Large intestine (tissue), 3 donors: ENCODE data around the gene BCAS3. TPM values are rescaled to one million over a fixed set of nuclear protein-coding genes. Genes with fewer than 3 reads are reported as not detected.

Source experiments
- DNase-seq, 2 donors: peaks; one replicate each; pipeline versions ENCODE4 v3.0.0 to v3.0.0-alpha.2; 2013
- H3K27ac ChIP-seq: one replicate; pipeline ENCODE4 v1.5.1; 2013; ENCODE audit warnings: low read length
- H3K27me3 ChIP-seq: 2 replicates; pipeline ENCODE4 v1.6.1; 2013; ENCODE audit warnings: low read length; ENCODE audit not compliant: control insufficient read depth, insufficient read depth
- H3K36me3 ChIP-seq: 2 replicates; pipeline ENCODE4 v1.6.1; 2013; ENCODE audit warnings: low read length; ENCODE audit not compliant: control insufficient read depth, insufficient read depth
- H3K4me1 ChIP-seq: one replicate; pipeline ENCODE4 v1.6.1; 2013; ENCODE audit warnings: low read length; ENCODE audit not compliant: control insufficient read depth, insufficient read depth
- H3K4me3 ChIP-seq: one replicate; pipeline ENCODE4 v1.5.1; 2013; ENCODE audit warnings: low read length
- H3K9me3 ChIP-seq: one replicate; pipeline ENCODE4 v1.6.1; 2013; ENCODE audit warnings: mild to moderate bottlenecking, low read depth, low read length, moderate library complexity; ENCODE audit not compliant: control insufficient read depth
- WGBS: methylation state at CpG from one replicate; pipeline ENCODE4 v1.1.5; 2013; ENCODE audit warnings: low lambda C conversion rate; ENCODE audit not compliant: insufficient coverage; 5-methylcytosine and 5-hydroxymethylcytosine counted together
- polyA plus RNA-seq: library from polyadenylated mRNA; unstranded; fragments of 120-200 nt; gene quantifications from one replicate; pipeline ENCODE4 v1.2.1, GENCODE V29; 2013

BCAS3 gene
- polyA plus RNA-seq, 1 donor: 9.7 TPM

- peak overlapping the region; percentile 24 for H3K27ac ChIP-seq
- WGBS: 24% methylated on average over 4 of the region's 4 CpGs
- H3K4me3 ChIP-seq: no peak overlapping the region
Measured at GRCh38 chr17:61209106-61209439, 531.4 kb downstream of the BCAS3 start.

GRCh38 chr17:61209525-61209924 is 531.9 kb downstream of the BCAS3 start:
- no peaks in the 10 kb centered on the region for H3K36me3 ChIP-seq
- H3K27ac ChIP-seq: peak overlapping the region; percentile 24
- no peak overlapping the region for H3K4me3 ChIP-seq
- DNase-seq: no peak
- H3K4me1 ChIP-seq: peaks cover 3% of the 10 kb centered on the region
- no peaks in the 10 kb centered on the region for H3K27me3 ChIP-seq
- no peaks in the 10 kb centered on the region for H3K9me3 ChIP-seq
- no CpG with 5 or more reads among the region's 6 CpGs for WGBS

More at GRCh38 chr17:61209106-61209439, 531.4 kb downstream of the BCAS3 start:
- Histone ChIP-seq H3K9me3 (no peaks in the 10 kb centered on the region), H3K36me3 (no peaks in the 10 kb centered on the region), H3K27me3 (no peaks in the 10 kb centered on the region), H3K4me1 (peaks cover 3% of the 10 kb centered on the region)
- DNase-seq: no peak

- DNase-seq: no peak
- no peak overlapping the region for H3K27ac ChIP-seq
- H3K36me3 ChIP-seq: no peaks in the 10 kb centered on the region
- H3K4me1 ChIP-seq: peaks cover 3% of the 10 kb centered on the region
- no peak overlapping the region for H3K4me3 ChIP-seq
- H3K27me3 ChIP-seq: no peaks in the 10 kb centered on the region
- H3K9me3 ChIP-seq: no peaks in the 10 kb centered on the region
- WGBS: no CpG with 5 or more reads among the region's 1 CpG
Measured at GRCh38 chr17:61211236-61211635, 533.6 kb downstream of the BCAS3 start.

GRCh38 chr17:61212655-61213054 is 535.0 kb downstream of the BCAS3 start:
- Histone ChIP-seq H3K27ac (no peak overlapping the region), H3K4me1 (peaks cover 3% of the 10 kb centered on the region), H3K4me3 (no peak overlapping the region), H3K27me3 (no peaks in the 10 kb centered on the region), H3K9me3 (no peaks in the 10 kb centered on the region), H3K36me3 (no peaks in the 10 kb centered on the region)
- no peak for DNase-seq
- WGBS: no CpG with 5 or more reads among the region's 1 CpG

- no peak overlapping the region for H3K4me3 ChIP-seq
- DNase-seq: no peak
- peaks cover 2% of the 10 kb centered on the region for H3K4me1 ChIP-seq
- H3K27me3 ChIP-seq: no peaks in the 10 kb centered on the region
- no peaks in the 10 kb centered on the region for H3K36me3 ChIP-seq
- H3K9me3 ChIP-seq: no peaks in the 10 kb centered on the region
- no peak overlapping the region for H3K27ac ChIP-seq
Measured at GRCh38 chr17:61214753-61215152, 537.1 kb downstream of the BCAS3 start.

- Histone ChIP-seq H3K4me3 (no peak overlapping the region), H3K27ac (no peak overlapping the region), H3K9me3 (no peaks in the 10 kb centered on the region), H3K27me3 (no peaks in the 10 kb centered on the region), H3K4me1 (no peaks in the 10 kb centered on the region), H3K36me3 (no peaks in the 10 kb centered on the region)
- 94% methylated on average over 2 of the region's 4 CpGs for WGBS
- no peak for DNase-seq
Measured at GRCh38 chr17:61216066-61216465, 538.4 kb downstream of the BCAS3 start.

GRCh38 chr17:61217878-61218437 is 540.3 kb downstream of the BCAS3 start:
- no peak overlapping the region for H3K27ac ChIP-seq
- no peaks in the 10 kb centered on the region for H3K4me1 ChIP-seq
- no peaks in the 10 kb centered on the region for H3K27me3 ChIP-seq
- H3K36me3 ChIP-seq: no peaks in the 10 kb centered on the region
- DNase-seq: no peak
- H3K9me3 ChIP-seq: no peaks in the 10 kb centered on the region
- no peak overlapping the region for H3K4me3 ChIP-seq
- whole genome bisulfite sequencing: 100% methylated on average over 1 of the region's 4 CpGs

- Histone ChIP-seq H3K27me3 (no peaks in the 10 kb centered on the region), H3K36me3 (no peaks in the 10 kb centered on the region), H3K4me3 (no peak overlapping the region), H3K4me1 (no peaks in the 10 kb centered on the region), H3K9me3 (no peaks in the 10 kb centered on the region), H3K27ac (no peak overlapping the region)
- no peak for DNase-seq
- no CpG with 5 or more reads among the region's 1 CpG for WGBS
Measured at GRCh38 chr17:61218438-61218837, 540.8 kb downstream of the BCAS3 start.

GRCh38 chr17:61219460-61219859 is 541.8 kb downstream of the BCAS3 start:
- no peaks in the 10 kb centered on the region for H3K9me3 ChIP-seq
- no peak overlapping the region for H3K4me3 ChIP-seq
- no peaks in the 10 kb centered on the region for H3K36me3 ChIP-seq
- no peak overlapping the region for H3K27ac ChIP-seq
- WGBS: 80% methylated on average over 1 of the region's 3 CpGs
- H3K4me1 ChIP-seq: no peaks in the 10 kb centered on the region
- DNase-seq: no peak
- no peaks in the 10 kb centered on the region for H3K27me3 ChIP-seq

GRCh38 chr17:61221181-61221580 is 543.5 kb downstream of the BCAS3 start:
- WGBS: no CpG with 5 or more reads among the region's 1 CpG

GRCh38 chr17:61221597-61222471 is 544.2 kb downstream of the BCAS3 start:
- no peak overlapping the region for H3K27ac ChIP-seq
- H3K4me1 ChIP-seq: no peaks in the 10 kb centered on the region
- H3K27me3 ChIP-seq: no peaks in the 10 kb centered on the region
- DNase-seq: no peak
- H3K36me3 ChIP-seq: no peaks in the 10 kb centered on the region
- 88% methylated on average over 1 of the region's 8 CpGs for WGBS
- no peak overlapping the region for H3K4me3 ChIP-seq
- H3K9me3 ChIP-seq: no peaks in the 10 kb centered on the region

More at GRCh38 chr17:61221181-61221580, 543.5 kb downstream of the BCAS3 start:
- DNase-seq: no peak
- H3K9me3 ChIP-seq: no peaks in the 10 kb centered on the region
- H3K4me1 ChIP-seq: no peaks in the 10 kb centered on the region
- H3K27ac ChIP-seq: no peak overlapping the region
- H3K36me3 ChIP-seq: no peaks in the 10 kb centered on the region
- H3K4me3 ChIP-seq: no peak overlapping the region
- no peaks in the 10 kb centered on the region for H3K27me3 ChIP-seq
